Right lobe of liver (tissue), 6 donors: Measurements from ENCODE around the gene CXCL11. TPM values are rescaled to one million over a fixed set of nuclear protein-coding genes. Genes with fewer than 3 reads are reported as not detected.
A peak's percentile ranks its signal among the peaks of the same experiment; 100 is the strongest.

Source experiments
- ATAC-seq, 4 donors: fragments of 200-7000 bp; cut with Tn5 transposase; one replicate each; pipeline ENCODE4 v1.9.1; 2020; ENCODE audit warnings: mild to moderate bottlenecking in 4 of 4, moderate library complexity in 4 of 4
- DNase-seq, 3 donors: peaks; one replicate each; pipeline ENCODE4 v3.0.0-alpha.2; 2020
- H3K27ac ChIP-seq, 3 donors: fragments of 200-600 bp; one replicate each; pipeline ENCODE4 v1.8.0; 2022
- H3K27me3 ChIP-seq, 2 donors: fragments of 200-600 bp; one replicate each; pipeline ENCODE4 v1.8.0; 2022
- H3K36me3 ChIP-seq, 4 donors: fragments of 200-600 bp; sonication (generic) in 1 of 4; one replicate each; pipeline versions ENCODE4 v1.5.1 to v1.8.0; 2017 to 2022; ENCODE audit warnings: control low read depth in 1 of 4
- H3K4me1 ChIP-seq, 4 donors: fragments of 200-600 bp; sonication (generic) in 1 of 4; one replicate each; pipeline versions ENCODE4 v1.5.1 to v1.8.0; 2017 to 2022; ENCODE audit warnings: control low read depth in 1 of 4
- H3K4me3 ChIP-seq, 3 donors: fragments of 200-600 bp; one replicate each; pipeline ENCODE4 v1.8.0; 2022
- H3K9me3 ChIP-seq, 4 donors: fragments of 200-600 bp; sonication (generic) in 1 of 4; one replicate each; pipeline versions ENCODE4 v1.5.1 to v1.8.0; 2017 to 2022; ENCODE audit warnings: control low read depth in 1 of 4
- POLR2A ChIP-seq: fragments of 450-650 bp; IDR thresholded peaks from one replicate; pipeline ENCODE4 v1.6.1; 2017; ENCODE audit warnings: antibody characterized with exemption, mild to moderate bottlenecking
- WGBS: methylation state at CpG from one replicate; pipeline ENCODE4 v1.1.6; 2018; ENCODE audit warnings: low coverage, low lambda C conversion rate; ENCODE audit not compliant: insufficient coverage; ENCODE audit errors: missing lambda C conversion rate; 5-methylcytosine and 5-hydroxymethylcytosine counted together
- intact Hi-C, 2 donors: fragments of 100-400 bp; cut with DNase I; formaldehyde crosslinking; loops; one replicate each; pipeline versions ENCODE4 v1.11.2 to v1.14.1; 2022
- total RNA-seq, 6 experiments: library from RNA; depleted of rRNA in 2 of 6; stranded (reverse); fragments of >200 nt in 2 of 6; fragmentation: NEBNext Ultra II Directional in 3 of 6; extraction: Animal tissue kit (Norgen Biotek cat#: 25700) in 3 of 6; gene quantifications; one replicate each; pipeline versions ENCODE4 v1.1.0 to v1.2.4, GENCODE V29; 2016 to 2023
- TF ChIP-seq, protein P1 (sequence below), 4 donors: fragments of 200-600 bp in 3 of 4; fragments of 450-650 bp in 1 of 4; IDR thresholded peaks; one replicate each; pipeline versions ENCODE4 v1.5.1 to v1.8.0; 2016 to 2022; ENCODE audit warnings: antibody characterized with exemption in 4 of 4, mild to moderate bottlenecking in 2 of 4
- donor health status: DM: no; HTN: yes; CAD: no.
- donor health status: DM: no; HTN: no; CAD: no.
- donor health status: DM: no; HTN: no; CAD: no.
- donor health status: DM: no; HTN: yes; CAD: no.
- donor health status: DM: no; HTN: yes; CAD: no.

CXCL11 gene
- total RNA-seq, 6 experiments from 2014 or later = 0.20 to 0.35 TPM; not detected in 4

DNA sequence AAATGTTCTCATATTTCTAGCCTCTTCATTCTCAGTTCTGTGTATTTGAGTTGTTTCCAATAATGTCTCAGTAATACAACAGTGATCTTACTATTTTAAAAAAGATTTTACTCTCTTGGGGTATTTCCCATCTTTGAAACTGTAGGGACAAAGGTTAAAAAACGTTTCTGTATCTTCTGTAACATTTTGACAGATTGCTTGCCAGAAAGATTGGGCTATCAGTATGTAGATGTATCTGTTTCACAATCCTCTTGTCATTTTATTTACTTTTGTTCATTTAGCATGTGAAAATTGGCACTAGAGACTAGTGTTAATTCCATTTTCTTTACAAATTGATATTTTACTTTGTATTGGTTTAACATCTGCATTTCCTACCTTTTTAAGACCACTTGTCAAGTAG lies 22.3 kb downstream of the CXCL11 start:
- no peak for DNase-seq
- ATAC-seq = peak; percentile 21 to 78 (median 63)
- 4% methylated on average over 1 of the region's 1 CpG for WGBS

DNA sequence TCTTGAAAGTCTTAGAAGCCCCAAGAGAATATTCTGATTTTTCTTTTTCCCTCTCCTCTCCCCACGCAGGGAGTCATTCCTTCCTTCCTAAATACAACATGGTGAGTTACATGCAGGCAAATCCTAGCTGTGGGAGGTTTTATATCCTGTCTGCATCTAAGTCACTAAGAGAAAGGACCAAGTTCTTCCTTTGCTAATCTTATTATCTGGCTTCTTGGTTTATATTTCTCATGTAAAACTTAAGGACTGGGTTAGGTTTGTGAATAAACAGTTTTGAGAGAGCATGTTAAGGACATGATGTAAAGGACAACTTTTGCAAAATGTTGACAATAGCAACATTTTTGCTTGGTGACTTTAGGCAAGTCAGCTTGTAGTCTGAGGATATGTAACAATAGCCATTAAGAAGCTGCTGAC lies 23.5 kb downstream of the CXCL11 start:
- Histone ChIP-seq H3K4me3 (no peak overlapping the region), H3K27ac (peak overlapping the region; percentile 0 to 36 (median 20)), H3K4me1 (peaks cover 0 to 22% (median 8%) of the 10 kb centered on the region in 4 donors), H3K9me3 (peaks cover 0 to 2% (median 0%) of the 10 kb centered on the region in 4 donors), H3K36me3 (no peaks in the 10 kb centered on the region), H3K27me3 (no peaks in the 10 kb centered on the region)
- ATAC-seq (no peak), DNase-seq (no peak)
- WGBS = 38% methylated on average over 1 of the region's 1 CpG
- intact Hi-C loops = no loop called here
- TF ChIP-seq, protein P1, sequence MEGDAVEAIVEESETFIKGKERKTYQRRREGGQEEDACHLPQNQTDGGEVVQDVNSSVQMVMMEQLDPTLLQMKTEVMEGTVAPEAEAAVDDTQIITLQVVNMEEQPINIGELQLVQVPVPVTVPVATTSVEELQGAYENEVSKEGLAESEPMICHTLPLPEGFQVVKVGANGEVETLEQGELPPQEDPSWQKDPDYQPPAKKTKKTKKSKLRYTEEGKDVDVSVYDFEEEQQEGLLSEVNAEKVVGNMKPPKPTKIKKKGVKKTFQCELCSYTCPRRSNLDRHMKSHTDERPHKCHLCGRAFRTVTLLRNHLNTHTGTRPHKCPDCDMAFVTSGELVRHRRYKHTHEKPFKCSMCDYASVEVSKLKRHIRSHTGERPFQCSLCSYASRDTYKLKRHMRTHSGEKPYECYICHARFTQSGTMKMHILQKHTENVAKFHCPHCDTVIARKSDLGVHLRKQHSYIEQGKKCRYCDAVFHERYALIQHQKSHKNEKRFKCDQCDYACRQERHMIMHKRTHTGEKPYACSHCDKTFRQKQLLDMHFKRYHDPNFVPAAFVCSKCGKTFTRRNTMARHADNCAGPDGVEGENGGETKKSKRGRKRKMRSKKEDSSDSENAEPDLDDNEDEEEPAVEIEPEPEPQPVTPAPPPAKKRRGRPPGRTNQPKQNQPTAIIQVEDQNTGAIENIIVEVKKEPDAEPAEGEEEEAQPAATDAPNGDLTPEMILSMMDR (IDR thresholded peaks at IDR 0.05) = no peak
- no peak for TF ChIP-seq POLR2A

More for the DNA sequence above, 22.3 kb downstream of the CXCL11 start:
- peaks cover 0 to 18% (median 6%) of the 10 kb centered on the region in 4 donors for H3K4me1 ChIP-seq
- no peak for TF ChIP-seq POLR2A
- TF ChIP-seq, protein P1 (IDR thresholded peaks at IDR 0.05) = no peak
- peaks cover 0 to 2% (median 0%) of the 10 kb centered on the region in 4 donors for H3K9me3 ChIP-seq
- no peaks in the 10 kb centered on the region for H3K36me3 ChIP-seq
- intact Hi-C loops = no loop called here
- no peaks in the 10 kb centered on the region for H3K27me3 ChIP-seq
- H3K4me3 ChIP-seq = no peak overlapping the region
- no peak overlapping the region for H3K27ac ChIP-seq

DNA sequence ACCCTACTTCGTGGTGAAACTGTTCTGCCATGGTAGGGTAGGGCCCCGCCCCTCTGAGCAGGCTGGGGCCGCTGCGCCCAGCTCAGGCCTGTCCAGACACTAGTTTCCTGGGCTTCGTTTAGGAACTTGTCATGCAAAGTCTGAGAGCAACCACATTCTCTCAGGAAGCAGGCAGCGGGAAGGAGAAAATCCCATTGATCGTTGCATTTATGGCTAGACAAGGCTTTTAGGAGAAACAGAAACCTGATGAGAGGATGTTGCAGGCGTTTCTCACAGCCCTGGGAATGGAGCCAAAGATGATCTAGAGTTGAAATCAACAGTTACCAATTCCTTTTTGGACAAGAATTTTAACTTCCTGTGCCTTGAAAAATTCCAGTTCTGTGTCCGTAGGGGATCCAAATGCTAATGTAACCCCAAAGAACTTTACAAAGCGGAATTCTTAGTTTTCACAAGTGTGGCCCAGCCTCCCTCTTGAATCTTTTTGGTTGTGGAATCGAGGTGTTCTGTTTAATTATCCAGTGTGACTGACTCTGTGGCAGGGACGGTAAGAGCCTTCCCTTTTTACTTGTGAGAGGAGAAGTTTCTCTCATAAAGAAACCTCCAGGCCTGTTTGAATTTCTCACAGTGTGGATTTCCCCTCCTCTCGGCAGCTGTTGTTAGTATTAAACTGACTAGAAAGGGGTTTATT lies 24.0 kb downstream of the CXCL11 start:
- TF ChIP-seq, protein P1 (IDR thresholded peaks at IDR 0.05) = no peak
- no peak for TF ChIP-seq POLR2A
- ATAC-seq (peak; percentile 48 to 55 (median 52)), DNase-seq (no peak)
- 42% methylated on average over 10 of the region's 13 CpGs for WGBS
- Histone ChIP-seq H3K4me3 (no peak overlapping the region), H3K27me3 (no peaks in the 10 kb centered on the region), H3K36me3 (no peaks in the 10 kb centered on the region), H3K9me3 (peaks cover 0 to 2% (median 0%) of the 10 kb centered on the region in 4 donors), H3K27ac (peak overlapping the region; percentile 0 to 36 (median 20)), H3K4me1 (peaks cover 0 to 27% (median 9%) of the 10 kb centered on the region in 4 donors)
- intact Hi-C loops = no loop called here

DNA sequence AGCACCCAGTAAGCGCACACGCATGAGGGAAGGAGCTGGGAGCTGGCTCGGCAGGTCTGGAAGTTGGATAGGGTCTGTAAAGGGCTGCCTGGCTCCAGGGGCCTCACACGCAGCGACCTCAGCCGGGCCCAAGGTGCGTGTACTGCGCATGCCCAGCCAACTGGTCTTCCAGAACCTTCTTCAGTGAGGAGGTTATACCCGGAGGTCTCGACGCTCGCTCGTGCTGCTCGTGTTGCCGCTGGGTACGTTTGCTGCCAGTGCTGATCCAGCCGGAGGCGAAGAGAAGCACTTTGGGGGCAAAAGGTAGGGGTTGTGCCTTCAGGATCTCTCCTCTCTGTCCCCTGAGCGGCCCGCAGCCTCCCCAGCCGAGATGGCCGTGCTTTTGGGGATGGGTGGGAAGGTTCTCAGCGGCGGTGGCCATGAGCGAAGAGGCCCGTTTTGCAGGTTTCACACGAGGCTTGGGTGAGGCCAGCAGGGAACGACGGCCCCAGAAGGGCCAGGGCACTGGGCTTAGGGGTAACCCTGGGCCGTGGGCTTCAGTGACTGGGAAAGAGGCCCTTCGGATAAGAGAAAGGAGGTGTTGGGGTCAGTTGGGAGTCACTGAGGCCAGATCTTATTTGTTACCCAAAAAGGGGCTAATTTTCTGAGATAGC lies 24.7 kb downstream of the CXCL11 start:
- Histone ChIP-seq H3K36me3 (no peaks in the 10 kb centered on the region), H3K4me3 (no peak overlapping the region), H3K27ac (peak overlapping the region in 1 of 3 donors; percentile 0), H3K4me1 (peaks cover 0 to 33% (median 12%) of the 10 kb centered on the region in 4 donors), H3K27me3 (no peaks in the 10 kb centered on the region), H3K9me3 (peaks cover 0 to 2% (median 0%) of the 10 kb centered on the region in 4 donors)
- intact Hi-C loops = no loop called here
- ATAC-seq (peak in 1 of 4 donors; percentile 20), DNase-seq (no peak)
- TF ChIP-seq, protein P1 (IDR thresholded peaks at IDR 0.05) = no peak
- no peak for TF ChIP-seq POLR2A
- 87% methylated on average over 4 of the region's 31 CpGs for WGBS
